Measurements from ENCODE around the gene PTPN11.

DNA sequence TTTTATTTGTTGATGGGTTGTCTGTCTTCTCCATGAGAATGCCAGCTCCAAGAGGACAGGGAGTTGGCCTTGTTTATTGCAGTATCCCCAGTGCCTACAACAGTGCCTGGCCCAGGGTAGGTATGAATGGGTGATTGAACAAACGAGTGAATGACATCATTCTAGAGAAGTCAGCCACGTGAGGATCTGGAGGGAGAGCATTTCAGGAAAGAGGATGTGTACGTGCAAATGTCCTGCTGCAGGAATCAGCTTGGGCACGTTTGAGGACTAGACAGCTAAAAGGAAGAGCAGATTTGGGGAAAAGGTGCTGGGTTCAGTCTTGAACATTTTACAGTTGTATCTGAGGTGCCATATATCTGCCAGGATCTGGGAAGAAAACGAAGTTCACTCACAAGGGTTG is 97.1 kb downstream of the PTPN11 start:
- TF ChIP-seq CTCF (conservative IDR thresholded peaks at IDR 0.05; ENCODE audit: low read length) (no peak), EZH2phosphoT487 (IDR thresholded peaks at IDR 0.05; ENCODE audit: borderline replicate concordance) (no peak)
